RPMI8226 (cell line): Measurements from ENCODE around the gene SSNA1.

Experiments used
- DNase-seq: peaks from one replicate; pipeline ENCODE4 v3.0.0-alpha.2; 2015

SSNA1 gene

DNA sequence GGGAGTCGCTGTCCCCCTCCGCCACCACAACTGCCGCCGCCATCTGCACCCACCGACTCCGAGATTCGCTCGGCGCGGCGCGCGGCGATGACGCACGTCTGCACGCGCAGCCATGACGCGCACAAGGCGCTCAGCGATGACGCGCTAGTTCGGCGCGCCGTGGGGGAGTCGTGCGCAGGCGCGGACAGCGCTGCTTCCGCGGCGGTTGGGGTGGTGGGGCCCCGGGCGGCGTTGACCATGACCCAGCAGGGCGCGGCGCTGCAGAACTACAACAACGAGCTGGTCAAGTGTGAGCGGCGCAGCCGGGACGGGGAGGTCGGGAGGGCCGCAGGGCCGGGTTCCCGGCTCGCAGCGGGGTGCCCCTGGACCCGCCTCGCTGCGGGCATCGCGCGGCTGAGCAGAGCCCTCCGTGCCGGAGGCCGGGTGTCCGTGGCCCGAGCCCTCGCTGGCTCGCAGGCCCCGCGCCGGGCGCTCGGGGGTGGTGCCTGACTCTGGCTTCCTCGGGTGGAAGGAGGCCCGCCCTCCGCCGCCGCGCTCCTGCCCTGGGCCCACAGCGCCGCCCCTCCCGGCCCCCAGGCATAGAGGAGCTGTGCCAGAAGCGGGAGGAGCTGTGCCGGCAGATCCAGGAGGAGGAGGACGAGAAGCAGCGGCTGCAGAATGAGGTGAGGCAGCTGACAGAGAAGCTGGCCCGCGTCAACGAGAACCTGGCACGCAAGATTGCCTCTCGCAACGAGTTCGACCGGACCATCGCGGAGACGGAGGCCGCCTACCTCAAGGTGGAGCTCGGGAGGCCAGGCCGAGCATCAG lies at the start of gene SSNA1, which contains the start of gene ANAPC2:
TSS of gene SSNA1 (plus strand) at position 187 of the 807 bp plus-strand sequence. CDS start at position 238, 51 bp downstream.
TSS of gene ANAPC2 (minus strand) at position 71 of the 807 bp plus-strand sequence. CDS start at position 43, 28 bp downstream.
- peak; percentile 99 for DNase-seq

- DNase-seq = no peak
These were observed 49.6 kb upstream of the SSNA1 start, which contains the start of gene GRIN1 for GRCh38 chr9:137138722-137139467. Gene GRIN1 (plus strand): TSS chr9:137139154. CDS start chr9:137139487, 333 bp downstream.

- DNase-seq = no peak
These were observed 48.9 kb upstream of the SSNA1 start for GRCh38 chr9:137139468-137140150.

DNA sequence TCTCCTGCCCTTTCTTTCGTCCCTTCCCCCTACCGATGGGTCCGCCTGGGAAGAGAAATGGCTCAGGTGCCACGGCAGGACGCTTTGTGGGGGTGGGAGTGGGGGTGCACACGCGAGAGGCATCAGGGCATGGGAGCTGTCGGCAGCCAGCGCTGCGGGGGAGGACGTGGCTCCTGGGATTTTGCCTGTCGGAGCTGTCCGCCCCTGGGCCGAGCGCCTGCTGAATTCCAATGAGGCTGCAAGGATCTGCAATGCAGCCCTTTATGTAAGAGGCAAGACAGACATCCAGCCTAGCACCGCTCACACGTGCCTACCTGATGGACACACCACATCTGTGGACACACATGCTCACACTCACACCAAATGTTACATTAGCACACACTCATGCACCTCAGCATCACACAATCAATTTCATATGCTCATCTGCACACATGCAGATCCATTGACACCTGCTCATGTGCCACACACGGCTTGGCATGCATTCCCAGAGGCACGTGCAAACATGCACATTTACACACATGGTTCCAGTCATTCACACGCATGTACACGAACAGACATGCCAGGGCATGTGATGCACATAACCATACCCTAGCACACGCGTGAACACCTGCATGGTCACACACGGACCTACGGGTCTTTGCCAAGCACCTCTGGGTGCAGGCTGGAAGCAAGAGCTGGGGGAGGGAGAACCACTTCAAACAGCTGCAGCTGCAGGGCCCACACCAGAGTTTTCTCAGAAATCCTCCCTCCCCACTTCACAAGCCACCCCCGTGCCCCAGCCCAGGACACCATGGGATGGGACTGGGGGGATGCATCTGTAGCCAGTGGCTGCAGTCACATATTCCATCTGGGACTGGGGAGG lies 48.1 kb upstream of the SSNA1 start:
- no peak for DNase-seq

DNA sequence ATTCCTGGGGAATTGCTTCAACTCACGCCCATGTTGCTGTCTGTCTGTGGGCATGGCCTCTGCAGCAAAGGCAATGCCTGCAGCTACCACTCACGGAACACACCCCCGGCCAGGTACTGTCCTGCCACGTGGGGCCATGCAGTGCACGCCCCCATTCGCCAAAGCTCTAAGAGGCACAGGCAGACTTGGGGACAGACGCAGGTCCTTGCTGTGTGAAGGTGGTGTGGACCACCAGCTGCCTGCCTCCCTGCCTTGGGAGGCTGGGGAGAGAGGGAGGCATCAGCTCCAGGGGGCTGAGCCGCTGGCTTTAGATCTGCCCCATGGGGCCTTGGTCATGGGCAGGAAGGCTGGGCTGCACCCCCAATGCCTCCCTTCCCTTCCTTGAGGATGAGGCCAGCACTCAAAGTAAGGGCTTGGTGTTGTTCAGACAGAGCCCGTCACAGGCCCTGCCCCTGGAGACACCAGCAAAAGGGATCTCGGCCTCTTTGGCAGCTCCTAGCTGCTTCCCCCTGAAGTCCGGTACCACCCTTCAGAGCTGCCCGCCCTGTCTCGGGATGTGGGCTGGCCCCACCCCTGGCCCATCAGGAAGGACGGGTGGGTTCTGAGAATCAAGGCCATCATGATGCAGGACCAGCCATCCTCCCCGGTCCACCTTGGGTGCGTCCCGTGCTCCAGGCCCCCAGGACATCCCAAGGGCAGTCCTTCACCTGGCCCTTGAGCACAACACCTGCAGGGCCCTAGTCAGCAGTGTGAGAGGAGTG lies 47.2 kb upstream of the SSNA1 start:
- no peak for DNase-seq

- no peak for DNase-seq
These were observed 46.2 kb upstream of the SSNA1 start for GRCh38 chr9:137141976-137142936.

DNA sequence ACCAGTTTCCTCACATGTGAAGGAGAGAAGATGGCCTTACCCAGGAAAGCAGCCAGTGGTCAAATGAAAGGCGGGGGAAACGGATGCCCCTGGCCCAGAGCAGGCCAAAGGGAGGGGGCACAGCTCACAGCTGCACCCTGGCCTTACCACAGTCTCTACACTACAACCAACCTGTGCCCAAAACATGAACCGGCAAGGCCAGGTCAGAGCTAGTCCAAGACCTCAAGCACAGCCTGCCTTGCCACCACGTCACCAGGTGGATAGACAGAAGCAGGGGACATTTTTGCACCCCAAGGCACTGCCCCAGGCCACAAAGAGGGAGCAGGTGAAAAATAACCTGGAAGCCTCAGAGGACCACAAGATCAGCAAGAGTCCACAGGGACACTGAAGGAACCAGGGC lies 45.0 kb upstream of the SSNA1 start:
- no peak for DNase-seq

DNA sequence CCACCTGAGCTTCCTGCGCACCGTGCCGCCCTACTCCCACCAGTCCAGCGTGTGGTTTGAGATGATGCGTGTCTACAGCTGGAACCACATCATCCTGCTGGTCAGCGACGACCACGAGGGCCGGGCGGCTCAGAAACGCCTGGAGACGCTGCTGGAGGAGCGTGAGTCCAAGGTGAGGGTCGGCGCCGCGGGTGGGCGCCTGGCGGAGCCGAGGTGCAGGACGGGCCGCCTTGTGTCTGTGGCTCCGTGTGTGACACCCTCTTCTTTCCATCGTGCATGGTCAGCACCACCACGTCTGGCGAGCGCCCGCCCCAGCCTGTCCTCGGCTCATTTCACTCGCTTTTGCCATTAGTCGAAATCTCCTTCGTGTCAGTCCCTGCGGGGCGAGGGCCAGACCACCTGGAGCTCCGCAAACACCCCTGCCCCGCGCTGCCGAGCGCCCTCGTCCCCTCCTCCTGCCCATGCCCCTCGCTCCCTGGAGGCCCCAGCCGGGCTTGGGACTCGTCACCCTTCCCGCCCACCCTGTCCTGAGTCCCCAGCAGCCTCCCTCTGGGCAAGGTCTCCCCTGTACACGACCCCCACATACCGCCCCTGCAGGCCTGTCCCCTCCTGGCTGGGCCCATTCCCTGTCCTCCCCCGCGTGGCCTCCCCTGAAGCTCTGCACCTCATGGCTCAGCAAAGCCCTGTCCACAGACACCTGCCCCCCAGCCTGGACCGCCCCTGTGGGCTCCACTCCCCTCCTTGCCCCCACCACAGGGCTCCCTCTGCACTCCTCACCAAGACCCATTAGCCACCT lies 42.5 kb upstream of the SSNA1 start:
- peak; percentile 40 for DNase-seq

DNA sequence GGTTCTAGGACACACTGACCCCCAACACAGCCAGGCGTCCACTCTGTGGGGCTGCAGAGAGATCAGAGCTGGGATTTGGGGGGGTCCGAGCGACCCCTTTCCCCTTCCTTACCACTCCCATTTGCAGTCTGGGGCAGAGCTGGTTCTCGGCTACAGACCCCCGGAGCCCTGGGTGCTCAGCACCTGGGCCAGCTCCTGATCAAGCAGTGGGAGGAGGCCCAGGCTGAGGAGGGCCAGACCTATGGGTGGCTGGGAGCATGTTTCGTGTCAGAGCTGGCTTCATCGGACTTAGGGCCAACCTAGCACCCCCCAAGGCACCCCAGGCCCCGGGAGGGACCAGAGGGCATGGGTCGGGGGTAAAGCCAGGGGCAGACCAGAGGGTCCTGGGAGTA lies 42.0 kb upstream of the SSNA1 start:
- no peak for DNase-seq

- no peak for DNase-seq
These were observed 41.2 kb upstream of the SSNA1 start for GRCh38 chr9:137147091-137147792.

GRCh38 chr9:137147793-137148160 lies 40.7 kb upstream of the SSNA1 start:
- no peak for DNase-seq

DNA sequence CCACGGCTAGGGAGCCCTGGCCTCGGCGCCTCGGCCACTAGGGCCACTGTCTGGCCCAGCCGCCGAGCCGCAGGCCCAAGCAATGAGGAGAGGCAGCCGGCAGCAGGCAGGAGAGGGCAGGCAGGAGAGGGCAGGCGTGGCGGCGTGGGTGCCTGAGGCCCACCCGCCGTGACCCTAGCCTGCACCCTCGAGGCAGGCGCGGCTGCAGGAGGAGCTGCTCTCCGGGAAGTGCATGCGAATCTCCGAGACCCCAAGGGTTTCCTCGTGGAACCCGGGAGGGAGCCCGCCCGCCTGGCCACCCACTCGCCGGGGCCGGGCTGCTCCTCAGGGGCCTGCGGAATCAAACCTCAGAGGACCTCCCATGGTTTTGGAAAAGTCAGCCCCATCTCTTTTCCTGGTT lies 40.2 kb upstream of the SSNA1 start:
- DNase-seq = no peak

- no peak for DNase-seq
These were observed 39.8 kb upstream of the SSNA1 start for GRCh38 chr9:137148661-137149060.

DNA sequence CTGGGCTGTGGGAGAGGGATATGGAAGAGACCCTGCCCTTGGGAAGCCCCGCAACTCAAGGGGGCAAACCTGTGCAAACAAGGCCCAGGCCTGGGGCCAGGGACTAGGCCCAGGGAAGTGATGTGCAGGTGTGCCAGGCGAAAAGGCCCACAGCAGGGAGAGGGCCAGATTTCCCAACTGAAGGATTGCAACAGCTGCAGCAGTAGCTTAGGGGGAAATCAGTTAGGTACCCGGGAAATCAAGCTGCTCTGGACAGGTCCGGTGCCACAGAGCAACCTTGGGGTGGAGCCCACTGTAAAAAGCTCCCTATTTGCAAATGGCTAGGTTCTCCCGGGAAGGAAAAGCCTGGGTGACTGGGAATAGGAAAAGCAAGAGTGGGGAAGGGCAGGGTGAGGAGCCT lies 39.1 kb upstream of the SSNA1 start:
- peak; percentile 32 for DNase-seq

GRCh38 chr9:137149942-137150616 lies 38.4 kb upstream of the SSNA1 start:
- peak; percentile 78 for DNase-seq

DNA sequence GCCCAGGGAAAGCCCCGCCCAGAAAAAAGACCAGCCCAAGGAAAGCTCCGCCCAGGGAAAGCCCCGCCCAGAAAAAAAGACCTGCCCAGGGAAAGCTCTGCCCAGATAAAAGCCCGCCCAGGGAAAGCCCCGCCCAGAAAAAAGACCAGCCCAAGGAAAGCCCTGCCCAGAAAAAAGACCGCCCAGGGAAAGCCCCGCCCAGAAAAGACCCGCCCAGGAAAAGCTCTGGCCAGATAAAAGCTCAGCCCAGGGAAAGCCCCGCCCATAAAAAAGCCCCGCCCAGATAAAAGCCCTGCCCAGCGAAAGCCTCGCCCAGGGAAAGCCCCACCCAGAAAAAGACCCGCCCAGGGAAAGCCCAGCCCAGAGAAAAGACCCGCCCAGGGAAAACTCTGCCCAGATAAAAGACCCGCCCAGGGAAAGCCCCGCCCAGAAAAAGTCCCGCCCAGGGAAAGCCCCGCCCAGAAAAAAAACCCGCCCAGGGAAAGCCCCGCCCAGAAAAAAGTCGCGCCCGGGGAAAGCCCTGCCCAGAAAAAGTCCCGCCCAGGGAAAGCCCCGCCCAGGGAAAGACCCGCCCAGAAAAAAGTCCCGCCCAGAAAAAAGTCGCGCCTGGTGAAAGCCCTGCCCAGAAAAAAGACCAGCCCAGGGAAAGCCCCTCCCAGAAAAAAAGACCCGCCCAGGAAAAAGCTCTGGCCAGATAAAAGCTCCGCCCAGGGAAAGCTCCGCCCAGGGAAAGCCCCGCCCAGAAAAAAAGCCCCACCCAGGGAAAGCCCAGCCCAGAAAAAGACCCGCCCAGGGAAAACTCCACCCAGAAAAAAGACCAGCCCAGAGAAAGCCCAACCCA lies 37.6 kb upstream of the SSNA1 start:
- peak; percentile 97 for DNase-seq

- no peak for DNase-seq
These were observed 35.6 kb upstream of the SSNA1 start for GRCh38 chr9:137152844-137153405.
